A673 (cell line): ENCODE data around the gene SNTA1. TPM values are rescaled to one million over a fixed set of nuclear protein-coding genes. Genes with fewer than 3 reads are reported as not detected.

ENCODE experiments used
- BruUV-seq: library from RNA; stranded (reverse); fragments of 400-500 nt; replicated peaks from 2 replicates; lab custom pipeline; 2021; lab: Mats Ljungman, UMichigan
- CTCF ChIA-PET: fragments of 300-600 bp; sonication (Branson Sonifier 250); formaldehyde crosslinking; loops from one replicate; lab custom pipeline; 2022; ENCODE audit warnings: antibody characterized with exemption; lab: Charles Lee
- POLR2A ChIA-PET: fragments of 300-600 bp; sonication (Branson Sonifier 250); formaldehyde crosslinking; loops from one replicate; lab custom pipeline; 2022; ENCODE audit warnings: antibody characterized with exemption; ENCODE audit not compliant: low non-redundant PET; lab: Charles Lee
- DNase-seq: peaks from one replicate; pipeline ENCODE4 v3.0.0-alpha.2; 2015; ENCODE audit warnings: low spot score
- H3K27ac ChIP-seq: fragments of 200-600 bp; sonication (generic); 2 replicates; pipeline ENCODE4 v1.5.1; 2016; ENCODE audit warnings: mixed run types, low read depth, mild to moderate bottlenecking, mixed read lengths, antibody characterized with exemption, low read length; ENCODE audit not compliant: poor library complexity, severe bottlenecking
- H3K27me3 ChIP-seq: fragments of 200-600 bp; sonication (generic); replicated peaks from 2 replicates; pipeline ENCODE4 v1.6.1; 2017; ENCODE audit warnings: mixed run types, low read depth, mild to moderate bottlenecking, mixed read lengths, antibody characterized with exemption, low read length; ENCODE audit not compliant: insufficient read depth, poor library complexity
- H3K36me3 ChIP-seq: fragments of 200-600 bp; sonication (generic); 2 replicates; pipeline ENCODE4 v1.6.1; 2016; ENCODE audit warnings: mixed run types, mild to moderate bottlenecking, mixed read lengths, antibody characterized with exemption, low read length; ENCODE audit not compliant: insufficient read depth, poor library complexity, severe bottlenecking
- H3K4me1 ChIP-seq: fragments of 200-600 bp; sonication (generic); 2 replicates; pipeline ENCODE4 v1.6.1; 2017; ENCODE audit warnings: mixed run types, mild to moderate bottlenecking, mixed read lengths, antibody characterized with exemption, low read length; ENCODE audit not compliant: insufficient read depth, poor library complexity, severe bottlenecking
- H3K4me3 ChIP-seq: fragments of 200-600 bp; sonication (generic); 2 replicates; pipeline ENCODE4 v1.5.1; 2016; ENCODE audit warnings: low read depth, mixed run types, mild to moderate bottlenecking, mixed read lengths, low read length; ENCODE audit not compliant: poor library complexity, severe bottlenecking
- H3K9me3 ChIP-seq: fragments of 200-600 bp; sonication (generic); 2 replicates; pipeline ENCODE4 v1.6.1; 2016; ENCODE audit warnings: mixed run types, low read depth, mild to moderate bottlenecking, mixed read lengths, antibody characterized with exemption, low read length; ENCODE audit not compliant: poor library complexity, severe bottlenecking
- CTCF ChIP-seq: fragments of 300-800, 200-600 bp; sonication (generic); conservative IDR thresholded peaks from 2 replicates; pipeline ENCODE4 v1.5.1; 2017; ENCODE audit warnings: low read depth, mild to moderate bottlenecking, antibody characterized with exemption, low read length, moderate library complexity, mixed read lengths
- EZH2 ChIP-seq: fragments of 200-600 bp; sonication (generic); IDR thresholded peaks from 2 replicates; pipeline ENCODE4 v1.6.1; 2017; ENCODE audit warnings: borderline replicate concordance, low read depth, mild to moderate bottlenecking, mixed read lengths, antibody characterized with exemption, low read length; ENCODE audit not compliant: poor library complexity, severe bottlenecking
- intact Hi-C: fragments of 100-400 bp; cut with micrococcal nuclease; formaldehyde crosslinking; loops from one replicate; pipeline ENCODE4 v1.10.0; 2022; ENCODE audit not compliant: unreplicated experiment
- total RNA-seq: library from RNA; stranded (reverse); gene quantifications from 2 replicates; pipeline ENCODE4 v1.2.3, GENCODE V29; 2021

Gene SNTA1
- total RNA-seq, 1 experiment from 2014 or later: 4.4 TPM

- Histone ChIP-seq H3K4me3 (no peak overlapping the region), H3K27ac (no peak overlapping the region), H3K4me1 (no peaks in the 10 kb centered on the region), H3K9me3 (no peaks in the 10 kb centered on the region), H3K36me3 (no peaks in the 10 kb centered on the region), H3K27me3 (no peaks in the 10 kb centered on the region)
- TF ChIP-seq CTCF: no peak
- DNase-seq: no peak
- POLR2A ChIA-PET: no interaction called here
- CTCF ChIA-PET: no interaction called here
- intact Hi-C loops: no loop called here
- BruUV-seq: no TSS peak
These were observed 33.4 kb downstream of the SNTA1 start for GRCh38 chr20:33410081-33410742.

- no peaks in the 10 kb centered on the region for H3K9me3 ChIP-seq
- BruUV-seq: no TSS peak
- POLR2A ChIA-PET: no interaction called here
These were observed 34.6 kb downstream of the SNTA1 start for GRCh38 chr20:33408716-33409654.

GRCh38 chr20:33408313-33408712 lies 35.2 kb downstream of the SNTA1 start:
- H3K4me3 ChIP-seq: no peak overlapping the region
- H3K27me3 ChIP-seq: no peaks in the 10 kb centered on the region
- no peaks in the 10 kb centered on the region for H3K9me3 ChIP-seq
- no peak for TF ChIP-seq CTCF
- no peak for TF ChIP-seq EZH2
- no TSS peak for BruUV-seq
- H3K27ac ChIP-seq: no peak overlapping the region
- H3K4me1 ChIP-seq: no peaks in the 10 kb centered on the region
- no peaks in the 10 kb centered on the region for H3K36me3 ChIP-seq
- ChIA-PET CTCF (no interaction called here), POLR2A (no interaction called here)
- intact Hi-C loops: no loop called here
- no peak for DNase-seq

More at GRCh38 chr20:33408716-33409654, 34.6 kb downstream of the SNTA1 start:
- CTCF ChIA-PET: no interaction called here
- H3K27ac ChIP-seq: no peak overlapping the region
- H3K4me1 ChIP-seq: no peaks in the 10 kb centered on the region
- no peaks in the 10 kb centered on the region for H3K36me3 ChIP-seq
- intact Hi-C loops: no loop called here
- H3K27me3 ChIP-seq: no peaks in the 10 kb centered on the region
- no peak for DNase-seq
- TF ChIP-seq EZH2 (no peak), CTCF (no peak)
- no peak overlapping the region for H3K4me3 ChIP-seq
